Activated CD4-positive, alpha-beta T cell treated with anti-CD3 and anti-CD28 coated beads, Interleukin-2, amount 50 U/mL, for 48 hours (primary cell): ENCODE measurements around the gene TMEM14A.
"Not testable (repeated sequence)": the region's sequence is repeated elsewhere in the genome, so short reads cannot be mapped to it uniquely, and the experiment has no call there.

ENCODE experiments used
- DNase-seq, 2 experiments: peaks; one replicate each; pipeline ENCODE4 v3.0.0-alpha.2; 2020

The TMEM14A gene

GRCh38 chr6:52704781-52705502, 34.0 kb downstream of the TMEM14A start:
- DNase-seq: not testable (repeated sequence)

- DNase-seq: no peak
Measured at GRCh38 chr6:52706001-52706400, 35.1 kb downstream of the TMEM14A start.

- no peak for DNase-seq
Measured at GRCh38 chr6:52707963-52708680, 37.2 kb downstream of the TMEM14A start.

- no peak for DNase-seq
Measured at GRCh38 chr6:52712136-52712535, 41.2 kb downstream of the TMEM14A start.

GRCh38 chr6:52714761-52715160, 43.8 kb downstream of the TMEM14A start:
- not testable (repeated sequence) for DNase-seq

- DNase-seq: no peak
Measured at GRCh38 chr6:52718550-52718949, 47.6 kb downstream of the TMEM14A start.

GRCh38 chr6:52720321-52720720, 49.4 kb downstream of the TMEM14A start:
- no peak for DNase-seq

- DNase-seq: no peak
Measured at GRCh38 chr6:52724042-52724405, 53.1 kb downstream of the TMEM14A start.

GRCh38 chr6:52724406-52725121, 53.7 kb downstream of the TMEM14A start:
- DNase-seq: peak; percentile 67 to 72

GRCh38 chr6:52725143-52725534, 54.2 kb downstream of the TMEM14A start:
- DNase-seq: no peak

- no peak for DNase-seq
Measured at GRCh38 chr6:52725535-52726192, 54.8 kb downstream of the TMEM14A start.

- no peak for DNase-seq
Measured at GRCh38 chr6:52726193-52726542, 55.3 kb downstream of the TMEM14A start.

GRCh38 chr6:52726741-52727535, 56.0 kb downstream of the TMEM14A start:
- no peak for DNase-seq

GRCh38 chr6:52727908-52728307, 57.0 kb downstream of the TMEM14A start:
- no peak for DNase-seq

- DNase-seq: no peak
Measured at GRCh38 chr6:52728394-52728793, 57.5 kb downstream of the TMEM14A start.

- no peak for DNase-seq
Measured at GRCh38 chr6:52729576-52729975, 58.7 kb downstream of the TMEM14A start.

GRCh38 chr6:52731719-52732118, 60.8 kb downstream of the TMEM14A start:
- no peak for DNase-seq

- DNase-seq: no peak
Measured at GRCh38 chr6:52733172-52733571, 62.3 kb downstream of the TMEM14A start.

- DNase-seq: no peak
Measured at GRCh38 chr6:52734072-52734471, 63.2 kb downstream of the TMEM14A start.

GRCh38 chr6:52735071-52735470, 64.2 kb downstream of the TMEM14A start:
- DNase-seq: no peak

GRCh38 chr6:52736145-52736544, 65.2 kb downstream of the TMEM14A start:
- DNase-seq: no peak
